Stimulated activated CD8-positive, alpha-beta memory T cell treated with anti-CD3 and anti-CD28 coated beads, Interleukin-2, amount 100 ng/mL, for 48 hours (primary cell): ENCODE measurements around the gene MYL2.

ENCODE experiments used
- DNase-seq, 2 donors: peaks; one replicate each; pipeline ENCODE4 v3.0.0-alpha.2; 2020; ENCODE audit warnings: low read depth in 2 of 2

Gene MYL2

DNA sequence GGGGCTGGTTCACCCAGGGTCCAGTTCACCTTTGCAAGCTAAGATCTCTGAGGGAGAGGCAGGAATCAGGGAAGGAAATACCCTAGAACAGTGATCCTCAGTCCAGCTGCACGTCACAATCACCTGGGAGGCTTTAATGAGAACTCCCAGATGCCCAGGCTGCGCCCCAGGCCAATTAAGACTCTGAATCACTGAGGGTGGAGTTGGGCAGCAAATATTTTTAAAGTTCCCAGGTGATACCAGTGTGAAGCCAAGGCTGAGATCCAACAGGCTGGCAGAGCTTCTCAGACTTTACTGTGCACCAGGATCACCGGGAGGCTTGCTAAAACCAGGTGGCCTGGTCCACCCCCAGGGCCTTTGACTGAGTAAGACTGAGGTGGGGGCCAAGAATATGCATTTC lies 23.8 kb downstream of the MYL2 start:
- no peak for DNase-seq

- no peak for DNase-seq
These were observed 26.4 kb downstream of the MYL2 start for GRCh38 chr12:110893956-110894355.

- no peak for DNase-seq
These were observed 31.0 kb downstream of the MYL2 start for GRCh38 chr12:110889361-110889760.

GRCh38 chr12:110888256-110888991 lies 32.0 kb downstream of the MYL2 start:
- no peak for DNase-seq

GRCh38 chr12:110885152-110885840 lies 35.1 kb downstream of the MYL2 start:
- no peak for DNase-seq

- DNase-seq: no peak
These were observed 37.1 kb downstream of the MYL2 start for GRCh38 chr12:110883251-110883650.

DNA sequence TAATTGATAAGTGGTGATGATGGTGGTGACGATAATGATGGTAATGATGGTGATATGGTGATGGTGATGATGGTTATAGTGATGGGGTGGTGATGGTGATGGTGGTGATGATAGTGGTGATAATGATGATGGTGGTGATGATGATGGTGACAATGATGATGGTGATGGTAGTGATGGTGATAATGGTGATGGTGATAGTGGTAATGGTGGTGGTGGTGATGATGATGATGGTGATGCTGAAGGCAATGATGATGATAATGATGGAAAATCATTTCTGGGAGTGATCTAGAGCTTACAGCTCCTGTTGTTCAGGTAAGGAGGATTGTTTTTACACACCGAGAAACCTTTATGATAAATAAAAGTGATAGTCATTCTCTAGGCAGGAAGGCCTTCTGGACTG lies 39.7 kb downstream of the MYL2 start:
- no peak for DNase-seq

GRCh38 chr12:110874781-110875180 lies 45.6 kb downstream of the MYL2 start:
- no peak for DNase-seq

DNA sequence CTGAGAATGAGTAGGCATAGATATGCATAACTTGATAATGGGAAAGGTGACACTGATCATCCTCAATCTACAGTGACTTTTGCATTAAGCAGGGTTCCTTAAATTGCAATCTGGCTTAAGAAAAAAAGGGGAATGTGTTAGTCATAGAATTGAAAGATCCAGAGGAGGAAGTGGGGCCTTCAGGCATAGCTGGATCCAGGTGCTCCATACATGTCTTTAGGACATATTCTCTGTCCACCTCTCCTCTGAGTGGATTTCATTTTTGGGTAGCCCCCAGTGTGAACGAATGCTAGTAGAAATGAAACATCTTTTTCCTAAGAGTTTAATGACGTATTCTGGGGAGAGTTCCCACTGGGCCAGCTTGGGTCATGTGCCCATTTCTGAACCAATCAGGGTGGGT lies 46.0 kb downstream of the MYL2 start:
- no peak for DNase-seq

GRCh38 chr12:110872100-110872499 lies 48.3 kb downstream of the MYL2 start:
- DNase-seq: no peak

- no peak for DNase-seq
These were observed 50.6 kb downstream of the MYL2 start for GRCh38 chr12:110869803-110870202.

- DNase-seq: no peak
These were observed 51.4 kb downstream of the MYL2 start for GRCh38 chr12:110869026-110869425.

- DNase-seq: no peak
These were observed 54.9 kb downstream of the MYL2 start for GRCh38 chr12:110865521-110865920.

DNA sequence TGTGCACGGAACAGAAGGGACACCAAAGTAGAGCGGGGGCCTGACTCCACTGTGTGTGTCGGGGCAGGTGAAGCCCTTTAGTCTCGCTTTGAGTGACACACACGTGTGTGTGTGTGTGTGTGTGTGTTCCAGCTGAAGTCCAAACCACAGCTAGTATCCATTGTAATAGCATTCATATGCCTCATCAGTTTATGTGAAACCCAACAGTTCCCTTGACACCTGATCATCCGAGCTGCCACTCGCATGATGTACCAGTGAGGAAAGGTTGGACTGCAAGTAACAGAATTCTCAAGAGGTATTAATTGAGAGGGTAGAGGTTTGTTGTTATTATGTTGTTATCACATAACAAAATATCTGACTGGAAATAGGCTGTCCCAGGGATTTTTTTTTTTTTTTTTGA lies 57.2 kb downstream of the MYL2 start:
- no peak for DNase-seq

DNA sequence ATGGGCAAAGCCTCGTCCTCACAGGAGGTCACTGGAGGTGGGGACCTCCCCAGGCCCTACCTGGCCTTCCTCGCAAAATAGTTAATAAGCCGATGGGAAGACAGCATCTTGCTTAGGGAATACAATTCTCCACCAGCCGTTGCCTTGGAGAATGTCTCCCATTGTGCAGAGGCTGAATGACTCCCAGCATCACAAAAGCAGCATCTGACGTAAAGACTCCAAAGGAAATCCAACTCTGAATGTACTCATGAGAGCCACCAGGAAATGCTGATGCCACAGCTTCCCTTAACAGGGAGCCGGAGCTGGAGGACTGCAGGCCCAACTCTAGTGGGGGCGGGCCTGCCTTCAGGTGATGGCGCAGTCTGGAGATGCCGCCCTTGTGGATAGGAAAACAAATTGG lies 58.0 kb downstream of the MYL2 start:
- DNase-seq: no peak

- DNase-seq: no peak
These were observed 58.6 kb downstream of the MYL2 start for GRCh38 chr12:110861729-110862128.
